ENCODE data around the gene CGB8. TPM values are rescaled to one million over a fixed set of nuclear protein-coding genes. Genes with fewer than 3 reads are reported as not detected.

CGB8 gene
- total and polyA plus RNA-seq, 2 of the 8 experiments (the other 6 are each of a cell fraction or from before 2014, with no cell fraction given) = 0.09 TPM; not detected in 1

DNA sequence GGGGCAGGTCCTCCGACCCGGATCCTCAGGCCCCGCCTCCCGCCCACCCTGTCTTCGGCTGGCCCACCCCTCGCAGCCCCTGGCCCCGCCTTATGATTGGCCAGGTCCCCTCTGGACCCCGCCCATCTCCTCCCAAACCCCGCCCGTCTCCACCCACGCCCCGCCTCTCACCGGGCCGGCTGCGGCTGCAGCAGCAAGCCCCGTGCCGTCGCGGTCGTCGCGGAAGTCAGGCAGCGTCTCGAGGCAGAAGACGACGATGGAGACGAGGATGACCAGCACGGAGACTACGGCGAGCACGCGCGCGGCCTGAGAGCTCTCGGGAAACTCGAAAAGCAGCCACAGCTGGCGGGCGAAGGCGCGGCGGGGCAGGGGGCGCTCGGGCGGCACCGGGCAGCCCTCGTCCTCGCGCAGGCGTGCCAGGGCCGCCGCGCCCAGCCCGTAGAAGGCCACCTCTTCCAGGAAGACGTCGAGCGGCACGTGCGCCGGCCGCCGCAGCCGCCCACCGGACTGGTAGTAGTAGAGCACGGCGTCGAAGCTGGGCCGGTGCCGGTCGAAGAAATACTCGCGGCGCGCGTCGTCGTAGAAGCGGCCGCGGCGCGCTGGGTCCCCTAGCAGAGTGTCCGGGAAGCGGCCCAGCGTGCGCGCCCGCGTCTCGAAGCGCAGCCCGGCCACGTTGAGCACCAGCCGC, 23.1 kb upstream of the CGB8 start:
- H3K4me2 ChIP-seq (ENCODE audit: insufficient read depth in 1 of 2, low read depth in 2 of 2, low read length in 2 of 2) = peak overlapping the region; percentile 21 to 60
- FAIRE-seq = no peak
- TF ChIP-seq SUZ12 (IDR thresholded peaks at IDR 0.05; ENCODE audit: low read length) (peak; percentile 41), EGR1 (IDR thresholded peaks at IDR 0.05; ENCODE audit: borderline replicate concordance, low read depth, low read length) (peak; percentile 64; the same call in 1 of the 2 replicates), RNF2 (IDR thresholded peaks at IDR 0.05; ENCODE audit: borderline replicate concordance, low read depth, low read length, missing control alignments, poor library complexity, severe bottlenecking) (peak; percentile 61), SP4 (IDR thresholded peaks at IDR 0.05; ENCODE audit: low read length) (0 out of 2 replicates have a peak, but pooled peaks have one; percentile 66), POU5F1 (IDR thresholded peaks at IDR 0.05; ENCODE audit: low read depth, low read length) (no peak), KDM1A (IDR thresholded peaks at IDR 0.05; ENCODE audit: borderline replicate concordance, low read length) (peak; percentile 29; the same call in 1 of the 2 replicates), RAD21 (IDR thresholded peaks at IDR 0.05 in 1 of 2, conservative IDR thresholded peaks at IDR 0.05 in 1 of 2; ENCODE audit: low read depth in 2 of 2, low read length in 2 of 2) (no peak), SRF (IDR thresholded peaks at IDR 0.05; ENCODE audit: low read depth, low read length) (no peak)
- TF ChIP-seq, protein P1, sequence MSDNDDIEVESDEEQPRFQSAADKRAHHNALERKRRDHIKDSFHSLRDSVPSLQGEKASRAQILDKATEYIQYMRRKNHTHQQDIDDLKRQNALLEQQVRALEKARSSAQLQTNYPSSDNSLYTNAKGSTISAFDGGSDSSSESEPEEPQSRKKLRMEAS (IDR thresholded peaks at IDR 0.05) = peak; percentile 97
- TF ChIP-seq, protein P2, sequence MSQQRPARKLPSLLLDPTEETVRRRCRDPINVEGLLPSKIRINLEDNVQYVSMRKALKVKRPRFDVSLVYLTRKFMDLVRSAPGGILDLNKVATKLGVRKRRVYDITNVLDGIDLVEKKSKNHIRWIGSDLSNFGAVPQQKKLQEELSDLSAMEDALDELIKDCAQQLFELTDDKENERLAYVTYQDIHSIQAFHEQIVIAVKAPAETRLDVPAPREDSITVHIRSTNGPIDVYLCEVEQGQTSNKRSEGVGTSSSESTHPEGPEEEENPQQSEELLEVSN (IDR thresholded peaks at IDR 0.05) = peak; percentile 96

More for the DNA sequence above, 23.1 kb upstream of the CGB8 start:
- Histone ChIP-seq H4K8ac (ENCODE audit: extremely low read depth, insufficient read depth, low read length) (peak overlapping the region; percentile 81; the same call in 1 of the 2 replicates), H4K91ac (replicated peaks; ENCODE audit: insufficient read length, low read length) (no peak overlapping the region), H2BK20ac (ENCODE audit: low read length) (no peak overlapping the region), H3K14ac (ENCODE audit: insufficient read length) (no peak overlapping the region), H2BK12ac (ENCODE audit: low read depth, low read length) (no peak overlapping the region), H2BK120ac (replicated peaks; ENCODE audit: low read depth, low read length) (no peak overlapping the region), H3K23me2 (ENCODE audit: low read depth, low read length) (no peaks in the 10 kb centered on the region; the same call in 1 of the 2 replicates), H2AK5ac (ENCODE audit: low read depth, low read length) (no peak overlapping the region), H2BK5ac (ENCODE audit: low read depth, low read length) (no peak overlapping the region), H3K27ac (ENCODE audit: low read depth, low read length) (no peak overlapping the region), H4K5ac (ENCODE audit: insufficient read length, low read depth, low read length) (no peak overlapping the region), H3K4me3 (ENCODE audit: extremely low read depth in 1 of 4, insufficient read depth in 2 of 4, low read depth in 3 of 4, low read length in 4 of 4) (peak overlapping the region in 2 of 4 experiments; percentile 2 to 50; a peak in 3 of 8 replicates), H3K9me3 (ENCODE audit: insufficient read depth in 2 of 2, low read depth in 1 of 2, low read length in 1 of 2) (peaks cover 0 to 5% of the 10 kb centered on the region in 2 experiments; a peak in 1 of 4 replicates), H3K79me1 (ENCODE audit: low read depth, low read length) (no peaks in the 10 kb centered on the region), H2BK15ac (ENCODE audit: low read length) (no peak overlapping the region), H3K4me1 (replicated peaks in 1 of 4; ENCODE audit: control insufficient read depth in 3 of 4, insufficient read depth in 4 of 4, low read length in 3 of 4) (peaks cover 0 to 2% (median 0%) of the 10 kb centered on the region in 4 experiments; a peak in 2 of 7 replicates), H3K56ac (replicated peaks; ENCODE audit: insufficient read length, low read depth, low read length) (no peak overlapping the region), H2AFZ (ENCODE audit: low read length) (no peak overlapping the region), H3K4ac (replicated peaks; ENCODE audit: insufficient read length, low read depth, low read length) (no peak overlapping the region), H3K18ac (ENCODE audit: extremely low read depth, low read length) (no peak overlapping the region; the same call in none of the 2 replicates), H3K79me2 (ENCODE audit: control insufficient read depth in 1 of 2, insufficient read depth in 2 of 2, low read length in 2 of 2) (no peaks in the 10 kb centered on the region), H3K36me3 (ENCODE audit: control insufficient read depth in 2 of 4, insufficient read depth in 4 of 4, low read length in 3 of 4) (peaks cover 0 to 4% (median 0%) of the 10 kb centered on the region in 4 experiments; a peak in 1 of 8 replicates), H3K9ac (replicated peaks in 1 of 4; ENCODE audit: extremely low read depth in 1 of 4, low read depth in 3 of 4, low read length in 3 of 4) (no peak overlapping the region), H4K20me1 (replicated peaks in 1 of 2; ENCODE audit: control insufficient read depth in 1 of 2, insufficient read depth in 2 of 2, low read length in 2 of 2) (no peaks in the 10 kb centered on the region), H3K23ac (ENCODE audit: insufficient read length) (no peak overlapping the region), H3K27me3 (replicated peaks in 1 of 4; ENCODE audit: control insufficient read depth in 3 of 4, extremely low read depth in 1 of 4, insufficient read depth in 3 of 4, low read length in 3 of 4) (peaks cover 26 to 63% (median 54%) of the 10 kb centered on the region in 4 experiments)
- CTCF ChIA-PET (ENCODE audit: partially characterized antibody) = interaction anchor here (1.0 to 1.6 kb wide), 3 partner anchors 14 to 130 kb away, joined by 3 read pairs; partner anchors contain the start of gene CGB7
- peak in 1 of 2 experiments; percentile 95 for DNase-seq (ENCODE audit: low read depth in 1 of 2, low spot score in 2 of 2)
- POLR2A ChIA-PET (ENCODE audit: partially characterized antibody) = interaction anchor here (0.9 to 1.0 kb wide), 2 partner anchors 10 to 26 kb away, joined by 3 read pairs; no protein-coding TSS in a partner anchor
- WGBS, 2 experiments (ENCODE audit: extremely low coverage in 1 of 2, insufficient coverage in 1 of 2, insufficient read length in 1 of 2, insufficient replicate concordance in 2 of 2, low coverage in 1 of 2, low lambda C conversion rate in 2 of 2, missing lambda C conversion rate in 1 of 2) = 13% methylated on average over 42 of the region's 93 CpGs; no CpG with 5 or more reads in 1 of the 2 experiments

Data from H1 (cell line).